ENCODE data around the gene PRDM16. TPM values are rescaled to one million over a fixed set of nuclear protein-coding genes. Genes with fewer than 3 reads are reported as not detected.

Gene PRDM16
- total RNA-seq, 1 experiment from 2014 or later = 0.17 TPM

GRCh38 chr1:3386205-3387002, 317.4 kb downstream of the PRDM16 start:
- Histone ChIP-seq H4K91ac (ENCODE audit: insufficient read length, low read depth, low read length) (no peak overlapping the region), H2AK5ac (ENCODE audit: insufficient read length, low read length) (no peak overlapping the region), H3K56ac (ENCODE audit: insufficient read length, low read depth, low read length) (no peak overlapping the region), H2BK15ac (ENCODE audit: low read depth, low read length) (no peak overlapping the region), H3K4ac (ENCODE audit: low read depth, low read length) (no peak overlapping the region), H3K14ac (ENCODE audit: insufficient read depth, low read length) (no peak overlapping the region), H4K8ac (replicated peaks; ENCODE audit: insufficient read length, low read depth, low read length) (no peak overlapping the region), H3K4me1 (ENCODE audit: insufficient read depth, low read length) (no peaks in the 10 kb centered on the region), H3K27me3 (ENCODE audit: insufficient read depth, low read length) (peaks cover under 1% of the 10 kb centered on the region; the same call in 1 of the 2 replicates), H3K79me2 (ENCODE audit: insufficient read depth, low read length) (no peaks in the 10 kb centered on the region), H3K27ac (ENCODE audit: insufficient read length, low read depth, low read length) (no peak overlapping the region), H4K5ac (ENCODE audit: insufficient read length, low read depth, low read length) (no peak overlapping the region), H2AFZ (ENCODE audit: low read length) (no peak overlapping the region), H2BK12ac (ENCODE audit: insufficient read length, low read depth, low read length) (no peak overlapping the region), H3K23me2 (ENCODE audit: insufficient read length, low read depth, low read length, poor library complexity, severe bottlenecking) (no peaks in the 10 kb centered on the region), H3K9me3 (ENCODE audit: control insufficient read depth, low read depth, low read length) (no peaks in the 10 kb centered on the region), H3T11ph (ENCODE audit: low read length) (no peak overlapping the region), H3K9ac (ENCODE audit: extremely low read depth, insufficient read length, low read length) (no peak overlapping the region), H2BK5ac (ENCODE audit: insufficient read length, low read length) (no peak overlapping the region), H3K18ac (ENCODE audit: insufficient read length, low read depth, low read length) (no peak overlapping the region), H3K23ac (ENCODE audit: insufficient read length, low read depth, low read length) (no peak overlapping the region), H2BK120ac (ENCODE audit: low read depth, low read length, poor library complexity, severe bottlenecking) (no peak overlapping the region), H3K4me2 (ENCODE audit: insufficient read depth, insufficient read length, low read length) (no peak overlapping the region), H3K79me1 (ENCODE audit: insufficient read depth, low read depth, low read length, poor library complexity, severe bottlenecking) (no peaks in the 10 kb centered on the region), H2BK20ac (ENCODE audit: low read depth, low read length, poor library complexity, severe bottlenecking) (no peak overlapping the region), H4K20me1 (ENCODE audit: control insufficient read depth, insufficient read depth, insufficient read length) (no peaks in the 10 kb centered on the region)
- H3K27ac Mint-ChIP-seq = no peak overlapping the region
- peaks cover 31% of the 10 kb centered on the region for H3K27me3 Mint-ChIP-seq (ENCODE audit: low read depth)
- no peaks in the 10 kb centered on the region; a peak in 1 of 5 replicates for H3K9me3 Mint-ChIP-seq
- H3K36me3 Mint-ChIP-seq (ENCODE audit: insufficient read depth in 1 of 3, low read depth in 3 of 3) = no peaks in the 10 kb centered on the region
- no peak overlapping the region for H3K4me3 Mint-ChIP-seq
- TF ChIP-seq, protein P1, sequence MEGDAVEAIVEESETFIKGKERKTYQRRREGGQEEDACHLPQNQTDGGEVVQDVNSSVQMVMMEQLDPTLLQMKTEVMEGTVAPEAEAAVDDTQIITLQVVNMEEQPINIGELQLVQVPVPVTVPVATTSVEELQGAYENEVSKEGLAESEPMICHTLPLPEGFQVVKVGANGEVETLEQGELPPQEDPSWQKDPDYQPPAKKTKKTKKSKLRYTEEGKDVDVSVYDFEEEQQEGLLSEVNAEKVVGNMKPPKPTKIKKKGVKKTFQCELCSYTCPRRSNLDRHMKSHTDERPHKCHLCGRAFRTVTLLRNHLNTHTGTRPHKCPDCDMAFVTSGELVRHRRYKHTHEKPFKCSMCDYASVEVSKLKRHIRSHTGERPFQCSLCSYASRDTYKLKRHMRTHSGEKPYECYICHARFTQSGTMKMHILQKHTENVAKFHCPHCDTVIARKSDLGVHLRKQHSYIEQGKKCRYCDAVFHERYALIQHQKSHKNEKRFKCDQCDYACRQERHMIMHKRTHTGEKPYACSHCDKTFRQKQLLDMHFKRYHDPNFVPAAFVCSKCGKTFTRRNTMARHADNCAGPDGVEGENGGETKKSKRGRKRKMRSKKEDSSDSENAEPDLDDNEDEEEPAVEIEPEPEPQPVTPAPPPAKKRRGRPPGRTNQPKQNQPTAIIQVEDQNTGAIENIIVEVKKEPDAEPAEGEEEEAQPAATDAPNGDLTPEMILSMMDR (conservative IDR thresholded peaks at IDR 0.05) = no peak
- WGBS (ENCODE audit: extremely low coverage, insufficient read length, low lambda C conversion rate) = 100% methylated on average over 1 of the region's 23 CpGs
- peaks cover 0 to 9% of the 10 kb centered on the region in 2 experiments; a peak in 2 of 4 replicates for H3K4me1 Mint-ChIP-seq
- DNase-seq = no peak

All from H9 (cell line).